ENCODE results near the gene LTBR.
"Not testable (repeated sequence)": the region's sequence is repeated elsewhere in the genome, so short reads cannot be mapped to it uniquely, and the experiment has no call there.

Gene LTBR

DNA sequence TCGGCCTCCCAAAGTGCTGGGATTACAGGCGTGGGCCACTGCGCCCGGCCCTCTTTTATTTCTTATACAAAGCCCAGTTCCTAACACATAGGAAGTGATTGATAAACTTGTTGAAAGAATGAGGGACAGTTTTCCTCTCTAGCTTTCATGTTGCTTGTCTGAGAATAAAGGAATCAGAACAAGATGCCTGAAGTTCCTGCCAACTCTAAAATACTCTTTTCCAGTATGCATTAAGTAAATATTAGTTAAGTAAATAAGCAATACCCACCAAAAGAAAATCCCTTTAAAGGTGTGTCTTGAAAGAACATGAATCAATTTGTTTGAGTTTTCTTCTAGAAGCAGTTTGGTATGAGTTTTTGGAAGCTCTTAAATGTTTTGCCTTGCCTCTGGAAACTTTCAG is 36.4 kb downstream of the LTBR start:
- H3K27ac ChIP-seq: no peak overlapping the region
- no peak for DNase-seq (ENCODE audit: low read depth, low spot score)

DNA sequence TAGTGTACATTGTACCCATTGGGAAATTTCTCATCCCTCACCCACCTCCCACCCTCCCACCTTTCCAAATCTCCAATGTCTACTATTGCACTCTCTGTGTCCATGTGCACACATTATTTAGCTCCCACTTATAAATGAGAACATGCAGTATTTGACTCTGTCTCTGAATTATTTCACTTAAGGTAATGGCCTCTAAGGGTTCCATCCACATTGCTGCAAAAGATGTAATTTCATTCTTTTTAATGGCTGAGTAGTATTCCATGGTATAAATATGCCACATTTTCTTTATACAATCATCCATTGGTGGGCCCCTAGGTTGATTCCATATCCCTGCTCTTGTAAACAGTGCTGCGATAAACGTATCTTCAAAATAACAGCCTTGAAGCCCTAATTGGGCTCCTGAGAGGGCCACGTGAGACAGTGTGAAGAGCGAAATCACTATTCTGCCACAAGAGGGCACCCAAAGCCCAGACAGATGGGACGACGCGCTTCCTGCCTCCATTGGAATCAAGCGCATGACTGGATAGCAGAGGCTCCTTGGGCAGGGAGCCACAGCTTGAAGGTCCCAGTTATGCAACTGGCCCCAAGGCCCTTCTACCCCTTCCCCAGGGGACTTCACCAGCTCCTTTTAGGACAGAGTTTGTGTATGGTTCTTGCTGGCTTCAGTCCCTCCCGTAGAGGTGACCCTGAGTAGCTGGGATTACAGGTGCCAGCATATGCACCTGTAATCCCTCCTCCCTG is 39.5 kb downstream of the LTBR start:
- no peak overlapping the region for H3K27ac ChIP-seq
- peak; percentile 45 for DNase-seq (ENCODE audit: low read depth, low spot score)

DNA sequence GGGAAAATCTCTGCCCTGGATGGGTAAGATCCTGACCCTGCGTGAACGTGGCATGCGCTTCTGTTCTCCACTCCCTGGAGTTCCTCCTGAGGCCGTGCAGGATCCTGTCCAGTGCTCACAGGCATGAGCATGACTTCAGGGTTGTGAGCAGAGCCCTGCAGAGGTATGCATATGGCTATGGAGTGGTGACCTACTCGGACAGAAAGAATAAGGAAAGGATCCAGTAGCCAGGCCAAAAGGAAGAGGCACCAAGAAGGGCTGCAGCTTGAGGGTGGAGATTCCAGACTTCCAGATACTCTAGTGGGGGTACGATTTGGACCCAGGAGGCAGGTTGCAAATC is 40.0 kb downstream of the LTBR start:
- DNase-seq (ENCODE audit: low read depth, low spot score): no peak
- H3K27ac ChIP-seq: no peak overlapping the region

DNA sequence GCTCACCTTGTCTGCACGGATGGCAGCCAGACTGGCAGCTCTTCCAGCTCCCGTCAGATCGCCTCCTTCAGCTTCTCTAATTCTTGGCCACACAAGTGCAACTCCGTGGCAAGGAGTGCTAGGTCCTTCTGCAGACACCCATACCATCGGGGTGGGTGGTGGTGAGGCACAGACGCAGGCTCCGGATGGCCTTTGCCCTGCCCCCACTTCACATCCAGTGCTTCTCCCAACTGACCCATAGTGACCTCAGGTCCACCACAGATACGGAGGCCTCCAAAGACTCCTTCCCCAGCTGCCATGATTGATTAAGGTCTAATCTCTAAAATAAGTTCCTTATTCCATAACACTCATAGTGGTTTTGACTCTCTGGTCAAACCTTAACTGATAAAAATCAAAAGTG is 40.9 kb downstream of the LTBR start:
- no peak overlapping the region for H3K27ac ChIP-seq
- DNase-seq (ENCODE audit: low read depth, low spot score): no peak

DNA sequence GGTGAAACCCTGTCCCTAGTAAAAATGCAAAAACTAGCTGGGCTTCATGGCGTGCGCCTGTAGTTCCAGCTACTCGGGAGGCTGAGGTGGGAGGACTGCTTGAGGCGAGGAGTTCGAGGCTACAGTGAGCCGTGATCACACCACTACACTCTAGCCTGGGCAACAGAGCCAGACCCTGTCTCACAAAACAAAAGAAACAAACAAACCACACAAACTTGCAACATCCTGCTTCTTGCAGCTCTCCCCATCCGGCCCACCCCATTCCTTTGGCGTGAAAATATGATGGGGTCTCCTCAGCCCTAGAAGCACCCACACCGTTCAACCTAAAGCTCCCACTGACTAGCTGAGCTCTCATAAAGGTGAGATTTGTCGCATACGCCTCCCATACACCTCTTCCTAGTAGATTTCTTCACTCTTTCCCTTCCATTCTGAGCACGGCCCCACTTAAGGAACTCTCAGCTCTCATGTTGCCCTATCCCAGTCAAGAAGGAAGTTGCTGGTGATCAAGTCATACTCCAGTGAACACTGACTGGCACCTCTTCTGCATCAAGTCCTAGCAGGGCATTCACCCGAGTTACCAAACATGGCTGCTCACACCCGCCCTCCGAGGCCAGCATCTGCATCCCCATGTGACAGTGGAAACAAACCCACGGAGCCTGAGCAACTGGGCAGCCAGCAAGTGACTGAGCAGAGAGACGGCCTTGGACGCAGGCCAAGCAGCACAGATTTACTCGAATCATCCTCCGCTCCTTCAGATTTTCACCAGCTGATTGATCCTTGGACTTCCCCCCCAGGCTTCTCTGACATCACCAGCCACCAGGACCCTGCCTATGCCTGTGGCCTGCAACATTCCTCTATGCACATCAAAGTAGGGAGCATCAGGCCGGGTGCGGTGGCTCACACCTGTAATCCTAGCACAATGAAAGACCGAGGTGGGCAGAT is 41.9 kb downstream of the LTBR start:
- no peak for DNase-seq (ENCODE audit: low read depth, low spot score)
- H3K27ac ChIP-seq: no peak overlapping the region

DNA sequence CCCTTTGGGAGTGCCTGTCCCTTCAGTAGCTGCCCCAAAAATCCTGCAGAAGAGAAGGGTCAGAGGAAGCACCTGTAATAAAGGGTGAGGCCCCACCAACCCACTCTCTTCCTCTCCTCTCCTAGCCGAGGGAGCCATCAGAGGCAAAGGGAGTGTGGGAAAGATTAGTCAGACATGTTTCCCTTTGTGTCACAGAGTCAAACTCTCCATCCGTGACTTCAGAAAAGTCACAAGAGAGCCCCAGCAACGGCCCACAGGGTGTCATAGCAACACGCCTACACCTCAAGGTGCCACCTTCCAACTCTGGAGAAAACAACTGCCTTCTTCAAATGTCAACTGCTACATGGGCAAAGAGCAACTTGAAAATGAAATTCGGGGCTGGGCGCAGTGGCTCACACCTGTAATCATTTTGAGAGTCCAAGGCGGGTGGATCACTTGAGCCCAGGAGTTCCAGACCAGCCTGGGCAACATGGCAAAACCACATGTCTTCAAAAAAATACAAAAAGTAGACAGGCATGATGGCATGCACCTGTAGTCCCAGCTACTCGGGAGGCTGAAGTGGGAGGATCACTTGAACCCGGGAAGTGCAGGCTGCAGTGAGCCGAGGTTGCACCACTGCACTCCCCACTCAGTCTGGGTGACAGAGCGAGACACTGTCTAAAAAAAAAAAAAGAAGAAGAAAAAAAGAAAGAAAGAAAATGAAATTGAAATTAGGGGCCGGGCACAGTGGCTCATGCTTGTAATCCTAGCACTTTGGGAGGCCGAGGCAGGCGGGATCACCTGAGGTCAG is 43.1 kb downstream of the LTBR start:
- H3K27ac ChIP-seq: no peak overlapping the region
- no peak for DNase-seq (ENCODE audit: low read depth, low spot score)

DNA sequence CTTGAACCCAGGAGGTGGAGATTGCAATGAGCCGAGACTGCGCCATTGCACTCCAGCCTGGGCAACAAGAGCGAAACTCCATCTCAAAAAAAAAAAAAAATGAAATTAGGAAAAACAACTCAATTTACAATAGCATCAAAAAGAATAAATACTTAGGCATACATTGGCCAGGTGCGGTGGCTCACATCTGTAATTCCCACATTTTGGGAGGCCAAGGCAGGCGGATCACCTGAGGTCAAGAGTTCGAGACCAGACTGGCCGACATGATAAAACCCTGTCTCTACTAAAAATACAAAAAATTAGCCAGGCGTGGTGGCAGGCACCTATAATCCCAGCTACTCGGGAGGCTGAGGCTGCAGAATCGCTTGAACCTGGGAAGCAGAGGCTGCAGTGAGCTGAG is 43.8 kb downstream of the LTBR start:
- DNase-seq (ENCODE audit: low read depth, low spot score); H3K27ac ChIP-seq: not testable (repeated sequence)

DNA sequence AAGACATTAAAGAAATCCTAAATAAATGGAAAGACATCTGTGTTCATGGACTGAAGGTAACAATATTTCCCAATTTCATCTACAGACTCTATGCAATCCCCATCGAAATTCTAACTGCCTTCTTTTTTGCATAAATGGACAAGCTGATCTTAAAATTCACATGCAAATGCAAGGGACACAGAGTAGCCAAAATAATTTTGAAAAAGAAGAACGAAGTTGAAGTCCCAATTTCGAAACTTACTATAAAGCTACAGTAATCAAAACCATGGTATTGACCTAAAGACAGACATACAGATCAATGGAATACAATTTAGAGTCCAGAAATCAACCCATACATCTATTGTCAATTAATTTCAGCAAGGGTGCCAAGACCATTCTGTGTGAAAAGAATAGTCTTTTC is 44.4 kb downstream of the LTBR start:
- no peak overlapping the region for H3K27ac ChIP-seq
- DNase-seq (ENCODE audit: low read depth, low spot score): no peak

DNA sequence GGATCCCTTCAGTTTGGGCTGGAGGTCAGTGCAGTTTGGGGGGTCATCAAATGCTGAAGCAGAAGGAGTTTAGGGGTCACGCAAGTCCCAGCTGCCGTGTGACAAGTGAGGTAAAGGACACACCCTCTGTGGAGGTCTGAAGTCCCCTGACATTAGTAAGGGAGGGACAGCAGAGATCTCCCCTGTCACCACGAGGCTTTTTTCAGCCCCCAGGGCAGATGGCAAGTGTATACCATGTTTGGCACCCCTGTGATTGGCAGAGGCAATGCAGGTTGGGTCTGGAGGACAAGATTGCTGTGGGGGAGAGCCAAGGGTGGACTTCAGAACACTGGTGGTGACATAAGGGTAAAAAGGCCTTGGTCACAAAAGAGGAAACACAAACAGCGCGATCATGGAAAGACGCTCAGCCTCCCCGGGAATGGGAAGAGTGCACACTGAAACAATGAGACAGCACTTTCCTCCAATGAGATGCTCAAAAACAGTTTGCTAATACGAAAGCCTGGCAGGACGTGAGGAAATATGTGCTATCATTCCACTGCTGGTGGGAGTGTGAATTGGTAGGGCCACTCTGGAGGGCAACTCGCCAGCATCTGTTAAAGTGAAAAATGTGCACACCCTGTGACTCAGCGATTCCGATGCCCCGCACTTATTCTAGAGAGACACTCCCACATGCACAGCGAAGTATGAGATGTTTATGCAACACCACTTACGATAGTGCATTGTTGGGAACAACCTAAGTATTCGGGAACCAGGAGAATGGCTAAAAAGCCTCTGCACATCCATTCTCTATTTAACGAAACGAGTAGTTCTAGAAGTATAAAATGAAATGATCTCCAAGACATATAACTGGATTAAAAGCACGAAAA is 46.4 kb downstream of the LTBR start:
- peak overlapping the region; percentile 55 for H3K27ac ChIP-seq
- peak; percentile 51 for DNase-seq (ENCODE audit: low read depth, low spot score)

DNA sequence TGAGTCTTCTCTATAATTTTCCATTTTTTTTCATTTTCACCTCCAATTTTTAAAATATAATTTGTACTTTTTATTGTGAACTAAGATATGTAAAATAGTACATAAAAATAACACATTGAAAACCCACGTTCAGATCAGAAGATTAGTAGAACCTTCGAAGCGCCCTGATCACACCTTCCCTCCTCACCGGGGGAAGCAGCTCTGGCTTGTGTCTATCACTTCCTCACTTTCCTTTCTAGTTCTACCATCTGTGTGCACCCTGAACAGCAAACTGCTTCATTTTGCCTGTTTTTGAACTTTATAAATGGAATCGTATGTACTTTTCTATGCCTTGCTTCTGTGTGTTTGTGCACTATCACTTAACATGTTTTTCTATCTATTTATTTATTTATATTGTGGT is 49.0 kb downstream of the LTBR start:
- H3K27ac ChIP-seq: no peak overlapping the region
- DNase-seq (ENCODE audit: low read depth, low spot score): no peak

DNA sequence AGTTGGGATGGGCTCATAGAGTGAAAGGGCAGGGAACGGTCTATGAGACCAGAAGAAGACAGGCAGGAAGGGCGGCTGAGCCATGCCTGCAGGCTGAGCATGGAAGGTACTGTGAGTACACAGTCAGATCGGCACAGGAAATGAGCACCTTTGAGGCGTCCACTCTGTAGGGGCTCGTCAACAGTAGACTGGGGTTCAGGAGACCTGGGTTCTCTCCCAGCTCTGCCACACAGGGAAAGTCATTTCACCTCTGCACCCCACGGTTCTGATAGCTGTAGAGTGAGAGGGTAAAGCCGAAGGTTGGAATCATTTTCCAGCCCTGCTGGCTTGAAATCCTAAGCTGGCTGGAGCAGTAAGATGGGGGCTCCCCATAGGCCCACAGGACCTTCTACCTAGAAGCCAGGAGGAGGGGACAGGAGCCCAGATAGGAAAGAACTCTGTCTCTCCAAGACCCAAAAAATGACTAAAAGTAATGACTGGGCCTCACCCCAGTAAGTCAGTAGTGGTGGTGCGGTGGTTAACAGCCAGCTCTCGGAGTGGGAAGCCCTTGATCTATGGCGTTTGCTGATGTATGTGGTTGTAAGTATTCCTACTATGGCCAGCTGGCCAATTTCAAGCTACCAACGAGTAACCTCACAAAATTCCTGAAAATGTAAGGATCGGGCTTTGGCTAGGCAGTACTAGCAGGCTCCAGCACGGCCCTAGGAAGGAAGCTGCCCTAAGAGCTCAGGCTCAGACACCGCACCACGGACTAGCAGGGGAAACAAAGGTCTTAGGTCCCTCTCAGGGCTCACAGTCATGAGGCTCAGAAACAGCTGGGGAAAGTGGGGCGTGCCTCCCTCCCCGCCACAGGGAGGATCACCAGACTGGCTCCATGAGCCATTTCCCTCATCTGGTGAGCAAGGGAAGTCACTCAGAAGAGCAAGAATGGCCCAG is 50.5 kb downstream of the LTBR start:
- DNase-seq (ENCODE audit: low read depth, low spot score): no peak
- no peak overlapping the region for H3K27ac ChIP-seq

DNA sequence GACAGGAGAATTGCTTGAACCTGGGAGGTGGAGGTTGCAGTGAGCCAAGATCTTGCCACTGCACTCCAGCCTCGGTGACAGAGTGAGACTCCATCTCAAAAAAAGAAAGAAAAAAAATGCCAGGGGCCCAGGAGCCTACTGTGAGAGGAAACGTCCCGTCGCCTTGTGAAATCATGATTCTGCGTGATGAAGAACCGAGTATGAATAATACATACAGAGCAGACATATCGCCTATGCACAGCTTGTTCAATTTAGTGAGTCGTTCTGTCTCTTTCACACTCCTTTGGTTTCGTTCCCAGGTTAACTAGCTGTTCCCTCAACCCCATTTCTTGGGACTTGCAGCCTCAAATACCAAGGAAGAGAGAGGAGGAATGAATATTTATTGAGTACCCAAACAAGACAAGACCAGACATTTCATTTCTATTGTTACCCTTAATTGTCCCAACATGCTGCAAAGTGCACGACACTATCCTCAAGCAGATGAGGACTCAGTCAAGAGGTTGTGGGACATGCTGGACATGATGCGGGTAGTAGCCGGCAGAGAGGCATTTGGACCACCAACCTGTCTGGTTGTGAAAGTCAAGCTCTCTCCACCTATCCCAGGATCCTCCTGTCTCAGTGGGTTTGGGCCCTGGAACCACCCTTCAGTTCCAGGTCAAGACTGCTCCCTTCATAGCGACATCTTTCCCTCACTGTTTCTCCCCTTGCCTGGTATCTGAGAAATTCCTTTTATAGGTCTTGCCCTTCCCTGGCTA is 52.2 kb downstream of the LTBR start:
- no peak for DNase-seq (ENCODE audit: low read depth, low spot score)
- no peak overlapping the region for H3K27ac ChIP-seq

DNA sequence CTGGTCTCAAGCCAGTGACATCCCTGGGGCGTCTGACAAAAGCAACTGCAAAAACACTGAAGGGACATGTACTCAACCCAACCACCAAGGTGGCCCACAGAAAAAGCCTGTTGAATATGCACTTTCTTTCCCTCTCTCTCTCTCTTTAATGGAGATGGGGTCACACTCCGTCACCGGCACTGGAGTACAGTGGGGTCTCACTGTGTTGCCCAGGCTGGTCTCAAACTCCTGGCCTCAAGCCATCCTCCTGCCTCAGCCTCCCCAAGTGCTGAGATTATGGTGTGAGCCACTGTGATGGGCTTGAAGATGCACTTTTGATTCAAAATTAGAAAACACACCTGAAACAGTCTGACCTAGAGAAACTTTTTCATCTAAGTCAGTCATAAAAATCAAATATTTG is 53.6 kb downstream of the LTBR start:
- no peak for DNase-seq (ENCODE audit: low read depth, low spot score)
- H3K27ac ChIP-seq: no peak overlapping the region

DNA sequence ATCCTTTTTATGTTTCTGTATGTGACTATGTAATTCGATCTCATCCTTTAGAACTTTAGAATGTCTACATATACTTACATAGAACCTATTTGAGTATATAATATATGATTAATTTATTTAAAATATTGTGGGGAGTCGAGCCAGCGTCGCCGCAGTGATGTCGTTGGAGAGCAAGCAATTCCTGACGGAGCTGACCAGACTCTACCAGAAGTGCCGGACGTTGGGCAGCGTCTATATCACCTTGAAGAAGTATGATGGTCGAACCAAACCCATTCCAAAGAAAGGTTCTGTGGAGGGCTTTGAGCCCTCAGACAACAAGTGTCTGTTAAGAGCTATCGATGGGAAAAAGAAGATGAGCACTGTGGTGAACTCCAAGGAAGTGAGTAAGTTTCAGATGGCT is 54.4 kb downstream of the LTBR start:
- DNase-seq (ENCODE audit: low read depth, low spot score): no peak
- H3K27ac ChIP-seq: no peak overlapping the region

DNA sequence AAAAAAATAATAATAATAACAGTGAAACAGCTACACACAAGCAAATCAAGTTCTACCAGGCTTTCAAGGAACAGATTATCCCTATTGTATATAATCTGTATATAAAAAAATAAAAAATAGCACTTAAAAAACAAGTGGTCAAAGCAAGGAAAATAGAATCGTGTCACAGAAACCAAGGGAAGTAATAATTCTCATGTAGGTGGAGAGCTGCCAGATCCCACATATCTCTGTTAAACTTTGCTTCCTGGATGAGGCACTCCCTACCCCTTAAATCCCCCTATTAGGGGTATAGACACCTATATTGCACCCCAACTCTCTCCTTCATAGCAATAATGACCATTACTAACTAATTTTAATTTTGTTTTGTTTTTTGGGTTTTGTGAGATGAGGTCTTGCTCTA is 56.4 kb downstream of the LTBR start:
- DNase-seq (ENCODE audit: low read depth, low spot score): no peak

More for the DNA sequence above, 56.4 kb downstream of the LTBR start:
- no peak overlapping the region for H3K27ac ChIP-seq

Measured in epithelial cell of prostate (primary cell).